ENCODE results near the gene ITGB5.

DNA sequence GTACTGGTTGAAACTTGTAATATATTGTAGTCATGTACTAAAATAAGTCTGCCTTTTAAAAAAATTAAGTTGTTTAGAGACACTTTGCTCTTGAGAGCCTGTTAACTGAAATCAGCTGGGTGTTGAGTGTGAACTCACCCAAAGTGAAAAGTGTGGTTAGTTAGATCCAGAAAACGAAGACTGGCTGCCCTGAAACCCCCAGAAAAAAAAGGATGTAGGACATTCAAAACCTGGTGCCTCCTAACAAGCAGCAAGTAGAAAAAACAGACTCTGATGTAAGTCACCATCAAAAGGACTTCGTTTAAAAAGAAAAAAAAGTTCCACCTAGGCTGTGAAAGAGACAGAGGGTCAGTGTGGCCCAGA is 116.1 kb downstream of the ITGB5 start:
- TF ChIP-seq, protein P1, sequence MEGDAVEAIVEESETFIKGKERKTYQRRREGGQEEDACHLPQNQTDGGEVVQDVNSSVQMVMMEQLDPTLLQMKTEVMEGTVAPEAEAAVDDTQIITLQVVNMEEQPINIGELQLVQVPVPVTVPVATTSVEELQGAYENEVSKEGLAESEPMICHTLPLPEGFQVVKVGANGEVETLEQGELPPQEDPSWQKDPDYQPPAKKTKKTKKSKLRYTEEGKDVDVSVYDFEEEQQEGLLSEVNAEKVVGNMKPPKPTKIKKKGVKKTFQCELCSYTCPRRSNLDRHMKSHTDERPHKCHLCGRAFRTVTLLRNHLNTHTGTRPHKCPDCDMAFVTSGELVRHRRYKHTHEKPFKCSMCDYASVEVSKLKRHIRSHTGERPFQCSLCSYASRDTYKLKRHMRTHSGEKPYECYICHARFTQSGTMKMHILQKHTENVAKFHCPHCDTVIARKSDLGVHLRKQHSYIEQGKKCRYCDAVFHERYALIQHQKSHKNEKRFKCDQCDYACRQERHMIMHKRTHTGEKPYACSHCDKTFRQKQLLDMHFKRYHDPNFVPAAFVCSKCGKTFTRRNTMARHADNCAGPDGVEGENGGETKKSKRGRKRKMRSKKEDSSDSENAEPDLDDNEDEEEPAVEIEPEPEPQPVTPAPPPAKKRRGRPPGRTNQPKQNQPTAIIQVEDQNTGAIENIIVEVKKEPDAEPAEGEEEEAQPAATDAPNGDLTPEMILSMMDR (conservative IDR thresholded peaks at IDR 0.05 in 1 of 2, IDR thresholded peaks at IDR 0.05 in 1 of 2; ENCODE audit: extremely low read depth in 1 of 2, insufficient read depth in 1 of 2, low read depth in 1 of 2, low read length in 2 of 2), result no peak
- no peak for TF ChIP-seq EZH2 (IDR thresholded peaks at IDR 0.05; ENCODE audit: borderline replicate concordance, low read length)
